Endometrial microvascular endothelial cells (primary cell): ENCODE data around the gene CNOT6. TPM values are rescaled to one million over a fixed set of nuclear protein-coding genes. Genes with fewer than 3 reads are reported as not detected.

ENCODE experiments used
- in situ Hi-C: cut with HindIII; loops from 2 replicates; pipeline ENCODE4 v1.10.0; 2017; ENCODE audit warnings: low sequenced_read_pairs, low pct_unique_long_range_greater_than_20kb; ENCODE audit errors: inconsistent ontology term
- total RNA-seq: library from RNA; depleted of rRNA; stranded (reverse); fragments of >200 nt; gene quantifications from one replicate; pipeline ENCODE4 v1.2.3, GENCODE V29; 2015; ENCODE audit errors: inconsistent ontology term

CNOT6 gene
- total RNA-seq, 1 donor from 2014 or later, result 16.2 TPM

- in situ Hi-C loops, result no loop called here
Measured at GRCh38 chr5:180594311-180595045, 100.3 kb downstream of the CNOT6 start.

DNA sequence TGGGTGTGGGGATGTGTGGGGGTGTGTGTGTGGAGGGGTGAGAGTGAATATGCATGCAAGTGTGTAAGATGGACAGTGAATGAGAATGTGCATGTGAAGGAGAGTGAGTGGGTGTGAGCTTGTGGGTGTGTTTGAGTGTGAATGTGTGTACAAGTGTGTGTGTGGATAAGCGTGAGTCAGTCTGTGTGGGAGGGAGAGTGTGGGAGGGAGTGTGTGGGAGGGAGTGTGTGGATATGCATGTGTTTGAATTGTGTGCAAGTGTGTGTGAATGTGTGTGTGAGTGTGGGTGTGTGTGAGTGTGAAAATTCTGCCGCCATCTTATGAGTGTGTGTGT is 100.8 kb downstream of the CNOT6 start:
- in situ Hi-C loops, result no loop called here

GRCh38 chr5:180595381-180596114 is 101.4 kb downstream of the CNOT6 start:
- in situ Hi-C loops, result no loop called here

DNA sequence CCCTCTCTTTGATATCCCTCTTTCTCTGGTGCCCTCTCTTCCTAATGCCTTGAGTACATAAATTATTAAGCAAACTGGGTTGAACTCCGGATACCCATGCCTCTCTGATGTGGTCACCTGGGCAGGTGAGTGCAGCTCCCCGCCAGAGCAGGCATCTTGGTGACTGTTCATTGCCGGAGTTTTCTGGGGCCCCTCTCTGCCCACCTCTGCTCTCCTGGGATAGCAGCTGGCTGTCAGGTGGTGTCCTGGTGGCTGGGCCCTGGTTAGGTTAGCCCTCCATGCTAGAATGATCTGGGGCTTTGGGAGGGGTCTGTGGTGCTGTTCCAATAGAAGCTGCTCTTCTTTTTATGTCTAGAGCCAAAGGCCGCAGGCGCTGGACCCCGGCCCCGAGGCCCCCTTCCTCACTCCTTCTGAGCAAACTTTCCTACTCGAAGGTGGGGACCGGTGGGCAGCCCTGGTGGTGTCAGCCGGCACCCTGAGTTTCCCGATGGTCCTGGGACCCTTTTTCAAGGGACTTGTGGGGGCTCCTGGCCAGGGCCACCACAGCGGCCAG is 102.0 kb downstream of the CNOT6 start:
- in situ Hi-C loops, result no loop called here

GRCh38 chr5:180596668-180597231 is 102.6 kb downstream of the CNOT6 start:
- in situ Hi-C loops, result no loop called here

- in situ Hi-C loops, result no loop called here
Measured at GRCh38 chr5:180598316-180598701, 104.1 kb downstream of the CNOT6 start.

GRCh38 chr5:180598797-180599589 is 104.8 kb downstream of the CNOT6 start:
- in situ Hi-C loops, result no loop called here

GRCh38 chr5:180599590-180599914 is 105.4 kb downstream of the CNOT6 start:
- in situ Hi-C loops, result no loop called here

GRCh38 chr5:180599981-180600553 is 105.9 kb downstream of the CNOT6 start:
- in situ Hi-C loops, result no loop called here

GRCh38 chr5:180600554-180601041 is 106.4 kb downstream of the CNOT6 start:
- in situ Hi-C loops, result no loop called here

GRCh38 chr5:180601591-180602480 is 107.7 kb downstream of the CNOT6 start:
- in situ Hi-C loops, result no loop called here

DNA sequence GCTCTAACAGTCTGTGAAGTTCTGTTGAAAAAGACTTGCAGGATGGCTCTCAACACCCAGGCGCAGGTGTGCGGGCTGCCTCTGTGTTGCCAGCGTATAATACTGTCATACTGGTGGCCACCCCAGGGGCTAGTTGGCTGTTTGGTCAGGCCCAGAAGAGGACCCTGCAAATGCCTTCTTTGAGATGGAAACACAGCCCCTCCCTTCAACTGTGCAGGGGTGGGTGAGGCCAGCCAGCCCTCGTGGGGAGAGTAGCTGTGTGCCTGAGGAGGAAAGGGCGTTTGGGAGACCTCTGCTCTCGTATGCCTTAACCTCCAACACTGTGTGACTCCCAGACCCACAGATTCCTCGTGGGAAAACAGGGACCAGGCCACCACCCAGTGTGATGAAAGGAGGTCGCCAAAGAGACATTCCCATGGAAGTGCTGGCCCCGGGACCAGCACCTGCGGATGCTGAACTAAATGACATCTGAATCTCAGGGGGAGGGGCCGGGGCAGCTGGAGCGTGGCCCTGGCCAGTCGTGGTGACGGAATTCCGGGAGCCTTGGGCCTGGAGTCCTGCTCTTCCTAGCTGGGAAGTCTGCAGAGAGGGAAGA is 108.4 kb downstream of the CNOT6 start:
- in situ Hi-C loops, result no loop called here

- in situ Hi-C loops, result no loop called here
Measured at GRCh38 chr5:180603076-180603594, 109.0 kb downstream of the CNOT6 start.

DNA sequence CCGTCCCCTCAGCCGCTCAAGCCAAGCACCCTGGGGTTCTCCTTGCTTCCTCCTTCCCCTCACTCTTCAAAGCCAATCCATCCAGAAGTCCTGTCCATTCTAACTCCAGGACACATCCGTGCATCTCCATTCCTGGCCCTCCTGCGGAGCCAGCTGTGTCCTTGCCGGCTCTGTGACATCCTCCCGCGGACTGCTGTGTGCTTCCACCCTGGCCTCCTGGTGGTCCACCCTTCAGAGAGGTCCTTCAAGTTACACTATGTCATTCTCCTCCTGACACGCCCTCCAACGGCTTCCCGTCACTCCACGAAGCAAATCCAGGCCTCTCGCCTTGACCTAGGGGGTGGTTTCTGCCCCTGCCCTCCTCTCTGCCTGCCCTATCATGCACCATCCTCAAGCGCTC is 110.1 kb downstream of the CNOT6 start:
- in situ Hi-C loops, result no loop called here

- in situ Hi-C loops, result no loop called here
Measured at GRCh38 chr5:180605554-180606214, 111.5 kb downstream of the CNOT6 start.

GRCh38 chr5:180606215-180606785 is 112.1 kb downstream of the CNOT6 start:
- in situ Hi-C loops, result no loop called here
